ENCODE data around the gene MIA. TPM values are rescaled to one million over a fixed set of nuclear protein-coding genes. Genes with fewer than 3 reads are reported as not detected.

MIA gene
- total and polyA plus RNA-seq, 9 of the 15 experiments (the other 6 are each of a cell fraction or from before 2014, with no cell fraction given): 0.21 TPM; not detected in 8

DNA sequence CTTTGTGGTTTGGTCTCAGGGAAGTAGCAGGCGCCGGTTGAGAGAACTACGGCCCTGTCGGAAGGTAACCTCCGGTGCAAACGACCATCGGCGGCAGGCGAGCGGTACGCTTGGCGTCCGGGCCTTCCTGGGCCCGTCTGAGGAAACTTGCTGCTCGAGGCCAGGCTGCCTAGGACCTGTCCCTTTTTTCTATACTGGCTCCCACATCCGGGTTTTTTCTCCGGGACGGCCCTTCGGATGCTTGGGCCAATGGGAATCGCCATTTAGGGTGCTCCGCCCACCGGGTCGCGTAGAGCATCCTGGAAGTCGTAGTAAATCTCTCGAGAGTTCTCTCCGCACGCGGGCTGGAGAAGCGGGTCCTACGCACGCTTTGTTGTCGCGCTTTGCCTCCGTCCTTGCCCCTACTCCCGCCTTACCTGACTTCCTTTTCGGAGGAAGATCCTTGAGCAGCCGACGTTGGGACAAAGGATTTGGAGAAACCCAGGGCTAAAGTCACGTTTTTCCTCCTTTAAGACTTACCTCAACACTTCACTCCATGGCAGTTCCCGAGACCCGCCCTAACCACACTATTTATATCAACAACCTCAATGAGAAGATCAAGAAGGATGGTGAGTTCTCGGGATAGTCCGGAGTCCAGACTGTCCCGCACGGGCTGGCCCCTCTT is 24.3 kb upstream of the MIA start, which contains the start of gene SNRPA (continued):
- TF ChIP-seq CHD2 (IDR thresholded peaks at IDR 0.05; ENCODE audit: low read depth, low read length): peak; percentile 92
- TF ChIP-seq ATF4 (CRISPR knock-in tag; IDR thresholded peaks at IDR 0.05): no peak
- TF ChIP-seq, protein P1, sequence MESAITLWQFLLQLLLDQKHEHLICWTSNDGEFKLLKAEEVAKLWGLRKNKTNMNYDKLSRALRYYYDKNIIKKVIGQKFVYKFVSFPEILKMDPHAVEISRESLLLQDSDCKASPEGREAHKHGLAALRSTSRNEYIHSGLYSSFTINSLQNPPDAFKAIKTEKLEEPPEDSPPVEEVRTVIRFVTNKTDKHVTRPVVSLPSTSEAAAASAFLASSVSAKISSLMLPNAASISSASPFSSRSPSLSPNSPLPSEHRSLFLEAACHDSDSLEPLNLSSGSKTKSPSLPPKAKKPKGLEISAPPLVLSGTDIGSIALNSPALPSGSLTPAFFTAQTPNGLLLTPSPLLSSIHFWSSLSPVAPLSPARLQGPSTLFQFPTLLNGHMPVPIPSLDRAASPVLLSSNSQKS (CRISPR knock-in tag; IDR thresholded peaks at IDR 0.05): no peak
- no peak for TF ChIP-seq ETS2 (tag; IDR thresholded peaks at IDR 0.05; ENCODE audit: borderline replicate concordance, poor library complexity, severe bottlenecking)
- no peak for TF ChIP-seq RBM22 (IDR thresholded peaks at IDR 0.05; ENCODE audit: low read depth, low read length, poor library complexity, severe bottlenecking)
- no peak for TF ChIP-seq PPARD (CRISPR knock-in tag; IDR thresholded peaks at IDR 0.05)
- no peak for TF ChIP-seq HNRNPL (IDR thresholded peaks at IDR 0.05; ENCODE audit: low read depth, low read length)
- TF ChIP-seq CREM (IDR thresholded peaks at IDR 0.05; ENCODE audit: low read depth): peak; percentile 90
- TF ChIP-seq SUPT5H (IDR thresholded peaks at IDR 0.05): peak; percentile 85
- TF ChIP-seq MYBL2 (IDR thresholded peaks at IDR 0.05; ENCODE audit: low read depth): no peak
- no peak for TF ChIP-seq MYBL2 (CRISPR knock-in tag; IDR thresholded peaks at IDR 0.05; ENCODE audit: borderline replicate concordance)
- peak; percentile 35; the same call in 1 of the 2 replicates for TF ChIP-seq MTA1 (IDR thresholded peaks at IDR 0.05; ENCODE audit: borderline replicate concordance)
- TF ChIP-seq, protein P2, sequence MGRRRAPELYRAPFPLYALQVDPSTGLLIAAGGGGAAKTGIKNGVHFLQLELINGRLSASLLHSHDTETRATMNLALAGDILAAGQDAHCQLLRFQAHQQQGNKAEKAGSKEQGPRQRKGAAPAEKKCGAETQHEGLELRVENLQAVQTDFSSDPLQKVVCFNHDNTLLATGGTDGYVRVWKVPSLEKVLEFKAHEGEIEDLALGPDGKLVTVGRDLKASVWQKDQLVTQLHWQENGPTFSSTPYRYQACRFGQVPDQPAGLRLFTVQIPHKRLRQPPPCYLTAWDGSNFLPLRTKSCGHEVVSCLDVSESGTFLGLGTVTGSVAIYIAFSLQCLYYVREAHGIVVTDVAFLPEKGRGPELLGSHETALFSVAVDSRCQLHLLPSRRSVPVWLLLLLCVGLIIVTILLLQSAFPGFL (CRISPR knock-in tag; IDR thresholded peaks at IDR 0.05): no peak; the same call in 1 of the 2 replicates
- peak; percentile 80 for TF ChIP-seq POLR2B (IDR thresholded peaks at IDR 0.05; ENCODE audit: low read depth, partially characterized antibody)

Measured in K562 (cell line).